ENCODE measurements around the gene RIMBP2.
A peak's percentile ranks its signal among the peaks of the same experiment; 100 is the strongest.
"Not testable (repeated sequence)": the region's sequence is repeated elsewhere in the genome, so short reads cannot be mapped to it uniquely, and the experiment has no call there.

The RIMBP2 gene

DNA sequence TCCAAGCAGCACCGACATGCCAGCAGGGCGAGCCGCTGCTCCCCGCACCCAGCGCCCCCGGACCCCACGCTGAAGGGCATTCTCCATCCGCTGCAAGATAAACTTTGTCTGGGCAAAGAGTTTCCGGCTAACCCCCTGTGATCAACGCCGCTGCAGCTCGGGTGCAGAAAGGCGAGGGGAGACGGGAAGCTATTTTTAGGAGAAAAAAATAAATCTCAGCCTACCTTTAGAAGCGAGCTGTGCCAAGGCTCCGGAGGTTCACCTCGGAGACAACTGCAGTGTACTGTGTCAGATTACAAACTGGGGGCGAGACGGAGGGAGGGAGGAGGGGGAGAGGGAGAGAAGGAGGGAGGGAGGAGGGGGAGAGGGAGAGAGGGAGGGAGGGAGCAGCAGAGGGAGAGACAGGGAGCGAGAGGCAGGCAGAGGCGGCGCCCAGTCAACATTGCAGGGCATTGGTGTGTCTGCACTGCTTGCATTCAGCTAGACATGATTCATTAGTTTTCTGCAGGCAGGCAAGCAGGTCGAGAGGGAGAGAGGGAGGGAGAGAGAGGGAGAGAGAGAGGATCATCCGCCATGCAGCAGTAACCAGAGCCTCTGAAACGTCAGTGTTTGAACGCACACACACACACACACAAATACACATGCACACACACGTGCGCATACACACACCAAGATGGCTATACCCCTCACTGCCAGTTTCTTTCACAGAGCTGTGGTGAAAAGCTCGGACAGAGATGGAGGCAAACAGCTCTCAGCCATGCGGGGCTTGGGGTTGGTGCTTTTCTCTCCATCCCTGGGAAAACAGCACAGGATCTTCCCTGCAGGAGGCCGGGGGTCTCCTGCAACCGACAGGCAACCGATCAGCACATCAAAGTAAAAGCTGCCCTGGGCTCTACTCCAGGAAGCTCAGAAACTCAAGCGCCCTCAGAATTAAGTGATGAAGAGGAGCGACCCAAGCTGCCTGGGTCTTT is at the start of gene RIMBP2:
Gene RIMBP2, minus strand, starts transcription at position 302 of the 971 bp plus-strand sequence. CDS start 237,286 bp downstream, outside the sequence.
- DNase-seq (ENCODE audit: low spot score) = no peak

DNA sequence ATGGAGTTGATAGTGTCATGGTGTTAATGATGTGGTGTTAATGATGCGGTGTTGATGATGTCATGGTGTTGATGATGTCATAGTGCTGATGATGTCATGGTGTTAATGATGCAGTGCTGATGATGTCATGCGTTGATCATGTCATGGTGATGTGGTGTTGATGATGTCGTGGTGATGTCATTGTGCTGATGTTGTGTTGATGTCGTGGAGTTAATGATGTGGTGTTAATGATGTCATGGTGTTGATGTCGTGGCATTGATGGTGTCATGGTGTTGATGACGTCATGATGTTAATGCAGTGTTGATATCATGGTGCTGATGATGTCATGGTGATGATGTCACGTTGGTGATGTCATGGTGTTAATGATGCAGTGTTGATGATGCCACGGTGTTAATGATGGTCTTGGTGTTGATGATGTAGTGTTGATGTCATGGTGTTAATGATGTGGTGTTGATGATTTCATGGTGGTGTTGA is 49.1 kb upstream of the RIMBP2 start:
- no peak for DNase-seq (ENCODE audit: low spot score)

DNA sequence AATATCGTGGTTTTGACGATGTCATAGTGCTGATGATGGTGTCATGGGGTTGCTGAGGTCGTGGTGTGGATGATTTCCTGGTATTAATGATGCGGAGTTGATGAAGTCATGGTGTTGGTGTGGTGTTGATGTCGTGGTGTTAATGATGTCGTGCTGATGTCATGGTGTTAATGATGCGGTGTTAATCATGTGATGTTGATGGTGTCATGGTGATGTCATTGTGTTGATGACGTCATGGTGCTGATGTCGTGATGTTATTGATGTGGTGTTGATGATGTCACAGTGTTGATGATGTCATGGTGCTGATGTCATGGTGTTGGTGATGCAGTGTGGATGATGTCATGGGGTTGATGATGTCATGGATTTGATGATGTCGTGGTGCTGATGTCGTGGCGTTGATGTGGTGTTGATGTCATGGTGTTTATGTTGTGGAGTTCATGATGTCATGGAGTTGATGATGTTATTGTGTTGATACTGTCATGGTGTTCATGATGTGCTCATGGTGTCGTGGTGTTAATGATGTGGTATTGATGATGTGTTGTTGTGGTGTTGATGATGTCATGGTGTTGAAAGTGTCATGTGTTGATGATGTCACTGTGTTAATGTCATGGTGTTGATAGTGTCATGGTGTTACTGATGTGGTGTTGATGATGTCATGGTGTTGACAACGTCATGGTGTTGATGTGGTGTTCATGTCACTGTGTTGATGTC is 48.5 kb upstream of the RIMBP2 start:
- no peak for DNase-seq (ENCODE audit: low spot score)

- DNase-seq (ENCODE audit: low spot score) = no peak
These were observed 48.0 kb upstream of the RIMBP2 start for GRCh38 chr12:130764073-130764472.

- DNase-seq (ENCODE audit: low spot score) = no peak
These were observed 46.2 kb upstream of the RIMBP2 start for GRCh38 chr12:130762319-130762675.

DNA sequence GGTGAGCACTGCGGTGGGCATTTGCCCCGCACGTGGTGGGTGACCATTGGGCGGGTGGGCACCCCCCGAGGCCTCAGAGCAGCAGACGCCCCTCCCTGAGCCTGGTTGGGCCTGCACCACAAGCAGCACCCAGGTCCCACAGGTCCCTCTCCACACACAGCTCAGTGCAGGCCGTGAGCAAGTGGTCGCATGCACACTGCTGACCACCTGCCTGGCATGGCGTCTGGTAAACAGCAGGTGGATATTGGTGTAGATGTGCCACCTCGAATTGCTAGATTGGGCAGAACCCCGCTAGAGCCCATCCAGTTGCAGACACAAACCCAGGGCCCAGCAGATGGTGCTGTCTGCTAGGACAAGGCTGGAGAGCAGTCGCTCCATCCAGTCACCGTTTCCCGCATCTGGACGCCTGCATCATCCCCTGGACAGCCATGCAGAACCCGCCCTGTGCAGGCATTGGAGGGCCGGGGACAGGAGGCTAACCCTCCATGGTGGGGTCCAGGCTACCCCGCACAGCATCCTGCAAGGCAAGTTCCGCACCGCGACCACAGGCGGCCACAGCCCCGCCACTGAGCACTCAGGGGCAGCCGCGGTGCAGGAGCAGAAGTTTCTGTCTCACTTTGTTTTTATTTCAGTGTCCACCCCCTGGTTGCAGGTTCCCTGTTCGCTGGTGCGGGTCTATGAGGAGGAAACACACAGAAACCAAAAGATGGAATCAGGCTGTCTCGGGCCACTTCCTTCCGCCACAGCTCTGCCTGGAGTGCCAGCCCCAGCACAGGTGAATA is 45.6 kb upstream of the RIMBP2 start:
- DNase-seq (ENCODE audit: low spot score) = no peak

- DNase-seq (ENCODE audit: low spot score) = no peak
These were observed 38.3 kb upstream of the RIMBP2 start for GRCh38 chr12:130754234-130754901.

- DNase-seq (ENCODE audit: low spot score) = no peak
These were observed 36.7 kb upstream of the RIMBP2 start for GRCh38 chr12:130752692-130753230.

- DNase-seq (ENCODE audit: low spot score) = not testable (repeated sequence)
These were observed 35.9 kb upstream of the RIMBP2 start for GRCh38 chr12:130752037-130752436.

- no peak for DNase-seq (ENCODE audit: low spot score)
These were observed 32.7 kb upstream of the RIMBP2 start for GRCh38 chr12:130748786-130749185.

GRCh38 chr12:130747867-130748740 is 32.0 kb upstream of the RIMBP2 start:
- DNase-seq (ENCODE audit: low spot score) = peak; percentile 48

GRCh38 chr12:130746546-130746945 is 30.4 kb upstream of the RIMBP2 start:
- no peak for DNase-seq (ENCODE audit: low spot score)

DNA sequence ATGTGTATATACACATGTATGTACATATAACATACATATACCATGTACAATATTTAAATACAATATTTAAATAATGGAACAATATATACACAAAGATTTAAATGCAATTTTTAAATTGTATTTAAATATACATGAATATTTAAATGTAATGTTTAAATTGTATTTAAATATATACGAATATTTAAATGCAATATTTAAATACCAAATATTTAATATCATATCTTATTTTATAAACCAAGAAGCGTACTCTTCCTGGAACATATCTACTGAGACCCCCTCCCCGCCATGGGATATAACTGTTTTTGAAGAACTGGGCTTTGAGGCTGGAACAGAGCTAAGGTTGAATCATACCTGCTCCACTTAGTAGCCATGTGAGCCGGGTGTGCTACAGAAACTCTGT is 29.8 kb upstream of the RIMBP2 start:
- no peak for DNase-seq (ENCODE audit: low spot score)

- DNase-seq (ENCODE audit: low spot score) = no peak
These were observed 28.2 kb upstream of the RIMBP2 start for GRCh38 chr12:130744274-130744673.

DNA sequence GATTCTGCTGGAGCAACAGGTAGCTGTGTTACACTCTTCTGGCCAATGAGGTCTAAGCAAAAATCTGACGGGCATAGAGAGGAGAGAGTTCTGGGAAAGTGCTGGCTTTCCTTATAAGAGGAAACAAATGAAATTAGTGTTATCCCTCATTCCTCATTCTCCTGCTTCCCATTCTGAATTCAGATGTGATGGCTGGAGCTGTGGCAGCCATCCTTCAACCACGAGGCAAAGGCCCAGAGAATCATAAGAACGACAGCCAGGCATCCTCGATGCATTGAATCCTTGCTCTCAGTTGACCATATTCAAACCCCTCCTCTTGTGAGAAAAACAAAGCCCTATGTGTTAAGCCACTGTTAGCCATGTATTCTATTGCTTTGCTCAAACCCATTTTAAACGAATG is 27.5 kb upstream of the RIMBP2 start:
- no peak for DNase-seq (ENCODE audit: low spot score)

GRCh38 chr12:130743176-130743575 is 27.1 kb upstream of the RIMBP2 start:
- no peak for DNase-seq (ENCODE audit: low spot score)

GRCh38 chr12:130742716-130743115 is 26.6 kb upstream of the RIMBP2 start:
- no peak for DNase-seq (ENCODE audit: low spot score)

GRCh38 chr12:130742112-130742511 is 26.0 kb upstream of the RIMBP2 start:
- DNase-seq (ENCODE audit: low spot score) = no peak

- DNase-seq (ENCODE audit: low spot score) = no peak
These were observed 23.5 kb upstream of the RIMBP2 start for GRCh38 chr12:130739571-130739970.

DNA sequence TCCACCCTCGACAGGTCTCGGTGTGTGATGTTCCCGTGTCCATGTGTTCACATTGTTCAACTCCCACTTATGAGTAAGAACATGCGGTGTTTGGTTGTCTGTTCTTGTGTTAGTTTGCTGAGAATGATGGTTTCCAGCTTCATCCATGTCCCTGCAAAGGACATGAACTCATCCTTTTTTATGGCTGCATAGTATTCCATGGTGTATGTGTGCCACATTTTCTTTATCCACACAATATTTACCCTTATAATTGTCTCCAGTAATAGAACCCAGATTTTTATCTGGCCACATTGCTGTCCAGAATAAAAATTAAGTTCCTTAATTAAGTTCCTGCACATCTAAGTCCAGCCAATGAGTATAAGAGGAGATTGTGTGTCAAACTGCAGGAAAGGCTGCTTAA is 22.3 kb upstream of the RIMBP2 start:
- not testable (repeated sequence) for DNase-seq (ENCODE audit: low spot score)
